RWPE1 (cell line): ENCODE data around the gene GALNT11.

Source experiments
- CTCF ChIA-PET: fragments of 350-600 bp; sonication (Branson Sonifier 250); formaldehyde crosslinking; extraction: SDS; loops from one replicate; lab custom pipeline; 2021; lab: Yijun Ruan, JAX
- POLR2A ChIA-PET: fragments of 400-600 bp; formaldehyde crosslinking; extraction: SDS; loops from one replicate; lab custom pipeline; 2020; ENCODE audit warnings: antibody characterized with exemption; ENCODE audit not compliant: low non-redundant PET; lab: Yijun Ruan, JAX
- DNase-seq: peaks from one replicate; pipeline ENCODE4 v3.0.0; 2012; ENCODE audit warnings: low spot score
- H3K27ac ChIP-seq: fragments of 450-650 bp; 2 replicates; pipeline ENCODE4 v1.5.1; 2017
- TF ChIP-seq, protein P1 (sequence below): fragments of 450-650 bp; conservative IDR thresholded peaks from 2 replicates; pipeline ENCODE4 v1.5.1; 2017; ENCODE audit warnings: low read depth, mild to moderate bottlenecking

The GALNT11 gene

DNA sequence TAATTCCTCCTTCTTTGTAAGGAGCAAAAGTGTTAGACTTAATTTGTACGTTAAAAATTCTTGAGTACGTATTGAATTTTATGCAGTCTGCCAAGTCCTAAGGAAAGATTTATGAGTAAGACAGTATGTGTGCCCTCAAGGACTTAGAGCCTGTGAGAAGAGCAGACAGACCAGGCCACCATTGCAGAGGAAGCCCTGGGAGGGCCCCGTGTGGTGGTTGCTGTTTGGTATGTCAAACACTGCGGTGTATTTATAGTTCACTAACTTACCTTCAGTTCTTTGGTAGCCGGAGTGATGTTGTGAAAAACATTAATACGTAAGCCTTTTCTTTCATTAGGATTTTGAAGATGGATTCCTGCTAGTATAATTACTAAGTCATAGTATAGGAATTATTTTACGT lies 82.9 kb downstream of the GALNT11 start:
- H3K27ac ChIP-seq = no peak overlapping the region
- TF ChIP-seq, protein P1, sequence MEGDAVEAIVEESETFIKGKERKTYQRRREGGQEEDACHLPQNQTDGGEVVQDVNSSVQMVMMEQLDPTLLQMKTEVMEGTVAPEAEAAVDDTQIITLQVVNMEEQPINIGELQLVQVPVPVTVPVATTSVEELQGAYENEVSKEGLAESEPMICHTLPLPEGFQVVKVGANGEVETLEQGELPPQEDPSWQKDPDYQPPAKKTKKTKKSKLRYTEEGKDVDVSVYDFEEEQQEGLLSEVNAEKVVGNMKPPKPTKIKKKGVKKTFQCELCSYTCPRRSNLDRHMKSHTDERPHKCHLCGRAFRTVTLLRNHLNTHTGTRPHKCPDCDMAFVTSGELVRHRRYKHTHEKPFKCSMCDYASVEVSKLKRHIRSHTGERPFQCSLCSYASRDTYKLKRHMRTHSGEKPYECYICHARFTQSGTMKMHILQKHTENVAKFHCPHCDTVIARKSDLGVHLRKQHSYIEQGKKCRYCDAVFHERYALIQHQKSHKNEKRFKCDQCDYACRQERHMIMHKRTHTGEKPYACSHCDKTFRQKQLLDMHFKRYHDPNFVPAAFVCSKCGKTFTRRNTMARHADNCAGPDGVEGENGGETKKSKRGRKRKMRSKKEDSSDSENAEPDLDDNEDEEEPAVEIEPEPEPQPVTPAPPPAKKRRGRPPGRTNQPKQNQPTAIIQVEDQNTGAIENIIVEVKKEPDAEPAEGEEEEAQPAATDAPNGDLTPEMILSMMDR = no peak
- POLR2A ChIA-PET = no interaction called here
- DNase-seq = peak; percentile 5
- CTCF ChIA-PET = interaction anchor here (0.6 kb wide), 1 partner anchor 126 kb away, joined by 6 read pairs; no protein-coding TSS in a partner anchor

DNA sequence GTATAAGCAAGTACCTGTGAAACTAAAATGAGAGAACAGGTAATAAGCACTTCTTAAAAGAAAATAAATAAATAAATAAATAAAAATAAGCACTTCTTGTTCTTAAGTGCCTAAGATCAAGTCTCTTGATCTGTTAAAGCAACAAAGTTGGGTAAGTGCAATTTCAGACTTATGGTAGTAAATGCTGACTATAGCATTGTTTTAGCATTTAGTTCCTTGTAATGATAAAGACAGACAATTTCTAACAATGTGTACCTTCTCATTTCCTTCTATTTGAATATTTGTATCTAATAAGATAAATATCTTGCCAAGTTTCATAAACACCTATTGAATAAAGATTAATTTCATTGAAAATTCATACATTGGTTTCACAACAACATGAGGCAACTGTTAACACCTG lies 87.4 kb downstream of the GALNT11 start:
- CTCF ChIA-PET = interaction anchor here (0.6 kb wide), 1 partner anchor 180 kb away, joined by 3 read pairs; no protein-coding TSS in a partner anchor
- POLR2A ChIA-PET = no interaction called here
- TF ChIP-seq, protein P1 = no peak
- no peak for DNase-seq
- no peak overlapping the region for H3K27ac ChIP-seq

DNA sequence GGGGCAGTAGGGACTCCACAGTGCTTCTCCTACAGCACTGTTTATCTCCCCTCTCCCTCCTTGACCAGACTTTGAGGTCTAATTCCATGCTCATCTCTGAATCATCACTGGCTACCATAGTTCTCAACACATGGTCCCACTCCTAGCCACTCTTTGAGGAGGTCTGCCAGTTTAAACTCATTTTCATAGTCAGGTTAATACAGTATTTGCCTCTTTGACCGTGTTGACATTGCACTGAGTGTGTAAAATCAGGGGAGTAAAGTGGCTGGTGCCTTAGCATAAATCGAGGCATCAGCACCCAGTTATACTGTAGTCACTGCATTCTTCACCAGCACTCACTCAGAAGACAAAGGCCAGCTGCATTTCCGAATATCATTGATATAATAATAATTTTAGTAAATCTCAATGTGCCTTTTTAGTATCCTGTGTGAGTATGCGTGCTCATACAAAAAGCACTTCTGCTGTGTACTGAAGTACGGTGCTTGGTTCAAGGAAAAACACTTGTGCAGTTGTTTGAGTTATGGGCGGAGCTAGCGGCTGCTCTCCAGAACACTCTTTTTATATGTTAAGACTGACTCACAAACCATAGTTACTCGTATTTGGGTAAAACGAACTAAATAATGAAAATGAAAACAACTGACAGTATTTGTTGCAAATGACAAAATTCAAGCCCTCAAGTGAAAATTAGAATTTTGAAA lies 89.7 kb downstream of the GALNT11 start:
- ChIA-PET CTCF (no interaction called here), POLR2A (no interaction called here)
- DNase-seq = no peak
- H3K27ac ChIP-seq = no peak overlapping the region
- TF ChIP-seq, protein P1 = no peak

GRCh38 chr7:152117356-152117755 lies 91.9 kb downstream of the GALNT11 start:
- CTCF ChIA-PET = no interaction called here

DNA sequence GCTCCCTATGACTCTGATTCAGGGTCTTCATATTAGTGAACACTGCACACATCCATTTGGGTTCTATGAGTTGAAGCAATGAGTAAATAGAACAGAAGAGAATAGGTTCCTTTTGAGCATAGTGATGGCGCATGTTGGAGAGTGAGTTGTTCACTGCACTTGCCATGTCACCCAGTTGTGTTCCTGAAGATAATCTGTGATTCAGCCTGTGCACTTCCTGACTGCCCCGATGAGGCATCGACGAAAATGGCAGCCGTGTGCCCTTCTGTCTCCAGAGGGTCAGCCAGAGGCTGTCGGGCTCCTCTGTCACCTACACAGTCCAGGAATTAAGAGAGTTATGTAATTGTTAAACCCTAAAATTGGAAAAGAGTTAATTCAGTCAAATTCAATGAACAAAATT lies 94.7 kb downstream of the GALNT11 start:
- ChIA-PET POLR2A (no interaction called here), CTCF (no interaction called here)
- TF ChIP-seq, protein P1 = no peak
- DNase-seq = no peak
- H3K27ac ChIP-seq = no peak overlapping the region

More at GRCh38 chr7:152117356-152117755, 91.9 kb downstream of the GALNT11 start:
- TF ChIP-seq, protein P1 = no peak
- H3K27ac ChIP-seq = no peak overlapping the region
- POLR2A ChIA-PET = no interaction called here
- DNase-seq = no peak

DNA sequence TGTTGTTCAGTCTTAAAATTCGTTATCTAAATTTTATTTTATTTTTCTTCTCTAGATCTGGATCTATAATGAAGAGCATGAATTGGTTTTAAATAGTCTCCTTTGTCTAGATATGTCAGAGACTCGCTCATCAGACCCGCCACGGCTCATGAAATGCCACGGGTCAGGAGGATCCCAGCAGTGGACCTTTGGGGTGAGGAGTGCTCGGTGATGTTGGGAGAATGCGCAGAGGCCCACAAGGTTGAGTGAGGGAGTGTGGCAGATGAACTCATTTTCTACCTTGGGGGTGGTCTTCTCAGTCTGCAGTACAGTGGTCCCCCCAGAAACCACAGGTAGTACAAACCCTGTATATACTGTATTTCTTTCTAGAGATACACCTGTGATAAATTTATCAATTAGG lies 95.3 kb downstream of the GALNT11 start:
- TF ChIP-seq, protein P1 = no peak
- POLR2A ChIA-PET = no interaction called here
- DNase-seq = no peak
- H3K27ac ChIP-seq = no peak overlapping the region
- CTCF ChIA-PET = no interaction called here
